PC-3 (cell line): ENCODE results near the gene PTPN18. TPM values are rescaled to one million over a fixed set of nuclear protein-coding genes. Genes with fewer than 3 reads are reported as not detected.

ENCODE experiments used
- ATAC-seq: fragments of 200-7000 bp; cut with Tn5 transposase; 2 replicates; pipeline ENCODE4 v1.9.1; 2020; ENCODE audit warnings: mild to moderate bottlenecking, moderate library complexity
- BruUV-seq: library from RNA; stranded (reverse); fragments of 400-500 nt; replicated peaks from 2 replicates; lab custom pipeline; 2021; lab: Mats Ljungman, UMichigan
- CTCF ChIA-PET: fragments of 300-600 bp; sonication (Branson Sonifier 250); formaldehyde crosslinking; loops from one replicate; lab custom pipeline; 2022; ENCODE audit warnings: antibody characterized with exemption; lab: Charles Lee
- POLR2A ChIA-PET: fragments of 300-600 bp; sonication (Branson Sonifier 250); formaldehyde crosslinking; loops from one replicate; lab custom pipeline; 2022; ENCODE audit warnings: antibody characterized with exemption; ENCODE audit not compliant: unreplicated experiment; lab: Charles Lee
- DNase-seq: peaks from one replicate; pipeline ENCODE4 v3.0.0-alpha.2; 2015
- H2AFZ ChIP-seq: fragments of 300-600 bp; sonication (generic); 2 replicates; pipeline ENCODE4 v1.6.0; 2016; ENCODE audit warnings: antibody characterized with exemption, low read length
- H3F3A ChIP-seq: fragments of 300-600 bp; sonication (generic); one replicate; pipeline ENCODE4 v1.6.0; 2017; ENCODE audit warnings: antibody characterized with exemption, low read length, control low read depth, mild to moderate bottlenecking; ENCODE audit not compliant: unreplicated experiment
- H3K27ac ChIP-seq: fragments of 300-600 bp; sonication (generic); 2 replicates; pipeline ENCODE4 v1.5.1; 2016; ENCODE audit warnings: mild to moderate bottlenecking, low read length
- H3K27me3 ChIP-seq: fragments of 300-600 bp; sonication (generic); 2 replicates; pipeline ENCODE4 v1.6.1; 2016; ENCODE audit warnings: low read length, mixed read lengths
- H3K36me3 ChIP-seq: fragments of 300-600 bp; sonication (generic); 2 replicates; pipeline ENCODE4 v1.6.1; 2016; ENCODE audit warnings: low read depth, mixed run types, low read length, mixed read lengths
- H3K4me1 ChIP-seq: fragments of 300-600 bp; sonication (generic); 2 replicates; pipeline ENCODE4 v1.5.1; 2016; ENCODE audit warnings: low read length; ENCODE audit not compliant: insufficient read depth
- H3K4me2 ChIP-seq: fragments of 300-600 bp; sonication (generic); 2 replicates; pipeline ENCODE4 v1.6.0; 2016; ENCODE audit warnings: low read length
- H3K4me3 ChIP-seq: fragments of 300-600 bp; sonication (generic); 2 replicates; pipeline ENCODE4 v1.5.1; 2016; ENCODE audit warnings: mild to moderate bottlenecking, low read length, mixed read lengths
- H3K79me2 ChIP-seq: fragments of 300-600 bp; sonication (generic); 2 replicates; pipeline ENCODE4 v1.6.1; 2017; ENCODE audit warnings: low read length, mixed read lengths
- H3K9ac ChIP-seq: fragments of 300-600 bp; sonication (generic); 2 replicates; pipeline ENCODE4 v1.6.0; 2016; ENCODE audit warnings: mild to moderate bottlenecking, low read length
- H3K9me2 ChIP-seq: fragments of 300-600 bp; sonication (generic); replicated peaks from 2 replicates; pipeline ENCODE4 v1.6.1; 2016; ENCODE audit warnings: mixed run types, low read length, mixed read lengths
- H3K9me3 ChIP-seq: fragments of 300-600 bp; sonication (generic); 2 replicates; pipeline ENCODE4 v1.6.1; 2016; ENCODE audit warnings: low read length, mixed read lengths
- H4K20me1 ChIP-seq: fragments of 300-600 bp; sonication (generic); 2 replicates; pipeline ENCODE4 v1.6.1; 2016; ENCODE audit warnings: low read length, mixed read lengths
- CTCF ChIP-seq: fragments of 300-600 bp; sonication (generic); conservative IDR thresholded peaks from 2 replicates; pipeline ENCODE4 v1.5.1; 2017; ENCODE audit warnings: antibody characterized with exemption, low read depth, mild to moderate bottlenecking, low read length
- EZH2 ChIP-seq: fragments of 300-600 bp; sonication (generic); IDR thresholded peaks from one replicate; pipeline ENCODE4 v1.6.1; 2017; ENCODE audit warnings: antibody characterized with exemption, mild to moderate bottlenecking, low read length; ENCODE audit not compliant: unreplicated experiment
- EZH2phosphoT487 ChIP-seq: fragments of 300-600 bp; sonication (generic); IDR thresholded peaks from 2 replicates; pipeline ENCODE4 v1.6.1; 2018; ENCODE audit warnings: mild to moderate bottlenecking, antibody characterized with exemption, low read length, borderline replicate concordance
- intact Hi-C: fragments of 100-400 bp; cut with micrococcal nuclease; formaldehyde crosslinking; loops from 2 replicates; pipeline ENCODE4 v1.9.0; 2023
- total RNA-seq: library from RNA; depleted of rRNA; stranded (reverse); fragments of >200 nt; gene quantifications from 2 replicates; pipeline ENCODE4 v1.2.3, GENCODE V29; 2014

PTPN18 gene
- total RNA-seq, 1 experiment from 2014 or later = 27.1 TPM

GRCh38 chr2:130391058-130391871 lies 35.4 kb downstream of the PTPN18 start:
- intact Hi-C loops = loop anchor here (1.0 kb wide), 1 partner anchor 35 kb away; the partner anchor contains the start of gene PTPN18
- POLR2A ChIA-PET = interaction anchor here (0.6 kb wide), 1 partner anchor 49 kb away, joined by 3 read pairs; the partner anchor contains the start of gene IMP4
- ATAC-seq = peak; percentile 95

GRCh38 chr2:130391872-130392670 lies 36.2 kb downstream of the PTPN18 start:
- CTCF ChIA-PET = no interaction called here
- peak overlapping the region; percentile 98 for H2AFZ ChIP-seq
- peak overlapping the region; percentile 42; the same call in 1 of the 2 replicates for H3K9ac ChIP-seq
- peaks cover 11% of the 10 kb centered on the region for H3K4me1 ChIP-seq
- no peaks in the 10 kb centered on the region for H3K36me3 ChIP-seq
- no peaks in the 10 kb centered on the region for H3K9me3 ChIP-seq
- 0 out of 2 replicates have a peak, but pooled peaks cover 2% of the 10 kb centered on the region for H3K27me3 ChIP-seq
- no peak overlapping the region for H3K27ac ChIP-seq
- no peaks in the 10 kb centered on the region for H3K79me2 ChIP-seq
- DNase-seq (no peak), ATAC-seq (peak; percentile 38)
- no peaks in the 10 kb centered on the region for H3F3A ChIP-seq
- BruUV-seq = no TSS peak
- H3K9me2 ChIP-seq = no peaks in the 10 kb centered on the region
- intact Hi-C loops = loop anchor here (1.0 kb wide), 1 partner anchor 36 kb away; the partner anchor contains the start of gene PTPN18
- no peak for TF ChIP-seq EZH2phosphoT487
- no peak for TF ChIP-seq CTCF
- TF ChIP-seq EZH2 = no peak
- peak overlapping the region; percentile 81 for H3K4me2 ChIP-seq
- POLR2A ChIA-PET = no interaction called here
- H4K20me1 ChIP-seq = no peaks in the 10 kb centered on the region
- H3K4me3 ChIP-seq = peak overlapping the region; percentile 78

More at GRCh38 chr2:130391058-130391871, 35.4 kb downstream of the PTPN18 start:
- H3K9me2 ChIP-seq = no peaks in the 10 kb centered on the region
- H3K4me3 ChIP-seq = peak overlapping the region; percentile 78
- H3K4me1 ChIP-seq = peaks cover 11% of the 10 kb centered on the region
- no peak overlapping the region for H3K27ac ChIP-seq
- no peak for TF ChIP-seq EZH2phosphoT487
- no peak for TF ChIP-seq EZH2
- no peak for TF ChIP-seq CTCF
- H3K9ac ChIP-seq = peak overlapping the region; percentile 42; the same call in 1 of the 2 replicates
- BruUV-seq = TSS peak; percentile 37
- H3F3A ChIP-seq = no peaks in the 10 kb centered on the region
- peak; percentile 74 for DNase-seq
- H3K27me3 ChIP-seq = no peaks in the 10 kb centered on the region
- H3K36me3 ChIP-seq = no peaks in the 10 kb centered on the region
- CTCF ChIA-PET = interaction anchor here (0.5 to 0.6 kb wide), 2 partner anchors 47 to 202 kb away, joined by 3 read pairs; no protein-coding TSS in a partner anchor
- H3K79me2 ChIP-seq = no peaks in the 10 kb centered on the region
- peak overlapping the region; percentile 98 for H2AFZ ChIP-seq
- peak overlapping the region; percentile 81 for H3K4me2 ChIP-seq
- no peaks in the 10 kb centered on the region for H3K9me3 ChIP-seq
- no peaks in the 10 kb centered on the region for H4K20me1 ChIP-seq
